ENCODE measurements around the gene NOB1. TPM values are rescaled to one million over a fixed set of nuclear protein-coding genes. Genes with fewer than 3 reads are reported as not detected.

NOB1 gene
- total and polyA plus RNA-seq, 2 donors (not counting 1 experiment from before 2014, with no cell fraction given) = 42.3 to 44.9 TPM

DNA sequence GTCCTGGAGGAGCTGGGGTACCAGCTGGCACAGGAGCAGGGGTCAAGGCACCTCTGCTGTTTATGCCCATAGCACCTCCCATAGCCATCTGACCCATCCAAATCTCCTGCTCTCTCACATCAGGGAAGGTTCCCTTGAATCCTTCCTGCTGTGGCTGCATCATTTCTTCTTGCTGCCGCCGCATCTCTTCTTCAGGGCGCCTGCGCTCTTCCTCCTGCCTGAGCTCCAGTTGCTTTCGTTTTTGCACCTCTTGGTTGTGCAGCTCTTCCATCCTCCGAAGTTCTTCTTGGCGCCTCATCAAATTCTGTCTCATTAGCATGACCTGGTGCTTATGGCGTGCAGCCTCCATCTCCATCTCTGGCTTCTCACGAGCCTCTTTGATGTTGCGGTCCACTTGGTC is 2.0 kb upstream of the NOB1 start:
- WGBS (ENCODE audit: insufficient coverage) = 94% methylated on average over 10 of the region's 10 CpGs
- H3K4me3 Mint-ChIP-seq = peak overlapping the region; percentile 50
- peaks cover 63% of the 10 kb centered on the region for H3K79me2 ChIP-seq (ENCODE audit: control insufficient read depth, insufficient read depth, low read length)

DNA sequence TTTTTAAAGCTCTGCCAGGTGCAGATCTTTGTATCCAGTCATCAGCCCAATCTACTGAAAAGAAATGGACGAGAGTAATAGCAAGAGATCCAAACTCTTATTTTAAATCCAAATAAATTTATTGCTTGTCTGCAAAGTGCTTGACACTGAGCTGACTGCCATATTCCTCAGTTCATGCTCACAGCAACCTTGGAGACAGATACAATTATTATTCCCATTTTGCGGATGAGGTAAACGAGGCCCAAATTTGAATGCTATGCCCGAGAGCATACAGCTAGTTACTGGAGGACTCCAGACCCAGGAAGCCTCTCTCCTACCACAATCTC is 620 bp downstream of the NOB1 start:
- ChIA-PET POLR2A (interaction anchor here (0.8 to 1.9 kb wide), 7 partner anchors 9 to 358 kb away, joined by 3 to 8 read pairs (median 3); partner anchors contain the start of genes CYB5B, NQO1 and WWP2), CTCF (interaction anchor here (0.6 to 3.5 kb wide), 19 partner anchors 9 to 359 kb away, joined by 3 to 73 read pairs (median 4); partner anchors contain the start of genes NQO1 and WWP2)
- WGBS (ENCODE audit: insufficient coverage) = 16% methylated on average over 4 of the region's 4 CpGs
- peak overlapping the region; percentile 61 to 76 for H3K27ac ChIP-seq (ENCODE audit: low read length in 2 of 2)
- intact Hi-C loops (cut with micrococcal nuclease) = loop anchor here (1.0 to 2.0 kb wide), 6 partner anchors 8 to 415 kb away; partner anchors contain the start of genes COG8, NIP7, NQO1 and TERF2
- H3K27me3 ChIP-seq (replicated peaks in 1 of 4; ENCODE audit: control extremely low read depth in 1 of 4, control insufficient read depth in 3 of 4, insufficient read depth in 4 of 4, low read length in 3 of 4) = no peaks in the 10 kb centered on the region
- Mint-ChIP-seq H3K27ac (peak overlapping the region; percentile 94), H3K27me3 (no peaks in the 10 kb centered on the region), H3K4me1 (peaks cover 21% of the 10 kb centered on the region), H3K4me3 (peak overlapping the region; percentile 99), H3K9me3 (ENCODE audit: insufficient read depth) (no peaks in the 10 kb centered on the region)
- H3K4me2 ChIP-seq (replicated peaks; ENCODE audit: low read depth, low read length, poor library complexity, severe bottlenecking) = peak overlapping the region; percentile 82
- peaks cover 0 to 22% of the 10 kb centered on the region in 2 experiments for H3K36me3 ChIP-seq (replicated peaks in 1 of 2; ENCODE audit: control extremely low read depth in 1 of 2, control insufficient read depth in 1 of 2, extremely low read depth in 1 of 2, insufficient read depth in 2 of 2, low read length in 1 of 2)
- TF ChIP-seq EZH2 (IDR thresholded peaks at IDR 0.05; ENCODE audit: borderline replicate concordance, insufficient read depth, low read depth, low read length, poor library complexity, severe bottlenecking) = no peak
- TF ChIP-seq, protein P1, sequence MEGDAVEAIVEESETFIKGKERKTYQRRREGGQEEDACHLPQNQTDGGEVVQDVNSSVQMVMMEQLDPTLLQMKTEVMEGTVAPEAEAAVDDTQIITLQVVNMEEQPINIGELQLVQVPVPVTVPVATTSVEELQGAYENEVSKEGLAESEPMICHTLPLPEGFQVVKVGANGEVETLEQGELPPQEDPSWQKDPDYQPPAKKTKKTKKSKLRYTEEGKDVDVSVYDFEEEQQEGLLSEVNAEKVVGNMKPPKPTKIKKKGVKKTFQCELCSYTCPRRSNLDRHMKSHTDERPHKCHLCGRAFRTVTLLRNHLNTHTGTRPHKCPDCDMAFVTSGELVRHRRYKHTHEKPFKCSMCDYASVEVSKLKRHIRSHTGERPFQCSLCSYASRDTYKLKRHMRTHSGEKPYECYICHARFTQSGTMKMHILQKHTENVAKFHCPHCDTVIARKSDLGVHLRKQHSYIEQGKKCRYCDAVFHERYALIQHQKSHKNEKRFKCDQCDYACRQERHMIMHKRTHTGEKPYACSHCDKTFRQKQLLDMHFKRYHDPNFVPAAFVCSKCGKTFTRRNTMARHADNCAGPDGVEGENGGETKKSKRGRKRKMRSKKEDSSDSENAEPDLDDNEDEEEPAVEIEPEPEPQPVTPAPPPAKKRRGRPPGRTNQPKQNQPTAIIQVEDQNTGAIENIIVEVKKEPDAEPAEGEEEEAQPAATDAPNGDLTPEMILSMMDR (IDR thresholded peaks at IDR 0.05) = no peak
- no peaks in the 10 kb centered on the region for H3K9me3 ChIP-seq (ENCODE audit: control extremely low read depth in 1 of 3, control insufficient read depth in 2 of 3, insufficient read depth in 1 of 3, low read length in 2 of 3)
- peak overlapping the region; percentile 90 for H3K9ac ChIP-seq (ENCODE audit: low read length)
- peak overlapping the region; percentile 96 for H2AFZ ChIP-seq (ENCODE audit: insufficient read depth, low read depth, low read length, poor library complexity, severe bottlenecking)
- H3K4me3 ChIP-seq (ENCODE audit: control extremely low read depth in 1 of 5, extremely low read depth in 1 of 5, insufficient read depth in 1 of 5, low read depth in 2 of 5, low read length in 4 of 5) = peak overlapping the region; percentile 73 to 100 (median 91)
- no peak for ATAC-seq (ENCODE audit: low read depth)
- H3K79me2 ChIP-seq (ENCODE audit: control insufficient read depth, insufficient read depth, low read length) = peaks cover 48% of the 10 kb centered on the region
- peaks cover 8 to 20% of the 10 kb centered on the region in 2 donors for H3K4me1 ChIP-seq (ENCODE audit: control insufficient read depth in 2 of 2, insufficient read depth in 2 of 2, low read length in 2 of 2)
- no peaks in the 10 kb centered on the region for H4K20me1 ChIP-seq (ENCODE audit: control insufficient read depth, insufficient read depth, low read length, poor library complexity, severe bottlenecking)
- DNase-seq = no peak

More for the DNA sequence above, 2.0 kb upstream of the NOB1 start:
- Mint-ChIP-seq H3K4me1 (peaks cover 23% of the 10 kb centered on the region), H3K27me3 (no peaks in the 10 kb centered on the region), H3K27ac (no peak overlapping the region), H3K9me3 (ENCODE audit: insufficient read depth) (no peaks in the 10 kb centered on the region)
- CTCF ChIA-PET = interaction anchor here (2.7 kb wide), 1 partner anchor 47 kb away, joined by 11 read pairs; no protein-coding TSS in a partner anchor
- ATAC-seq (ENCODE audit: low read depth) (no peak), DNase-seq (no peak)
- Histone ChIP-seq H3K9ac (ENCODE audit: low read length) (no peak overlapping the region), H3K27ac (ENCODE audit: low read length in 2 of 2) (no peak overlapping the region), H3K4me2 (replicated peaks; ENCODE audit: low read depth, low read length, poor library complexity, severe bottlenecking) (no peak overlapping the region), H3K4me3 (ENCODE audit: control extremely low read depth in 1 of 5, extremely low read depth in 1 of 5, insufficient read depth in 1 of 5, low read depth in 2 of 5, low read length in 4 of 5) (no peak overlapping the region), H4K20me1 (ENCODE audit: control insufficient read depth, insufficient read depth, low read length, poor library complexity, severe bottlenecking) (no peaks in the 10 kb centered on the region), H2AFZ (ENCODE audit: insufficient read depth, low read depth, low read length, poor library complexity, severe bottlenecking) (no peak overlapping the region), H3K36me3 (replicated peaks in 1 of 2; ENCODE audit: control extremely low read depth in 1 of 2, control insufficient read depth in 1 of 2, extremely low read depth in 1 of 2, insufficient read depth in 2 of 2, low read length in 1 of 2) (no peaks in the 10 kb centered on the region), H3K4me1 (ENCODE audit: control insufficient read depth in 2 of 2, insufficient read depth in 2 of 2, low read length in 2 of 2) (peaks cover 14 to 26% of the 10 kb centered on the region in 2 donors), H3K9me3 (ENCODE audit: control extremely low read depth in 1 of 3, control insufficient read depth in 2 of 3, insufficient read depth in 1 of 3, low read length in 2 of 3) (no peaks in the 10 kb centered on the region), H3K27me3 (replicated peaks in 1 of 4; ENCODE audit: control extremely low read depth in 1 of 4, control insufficient read depth in 3 of 4, insufficient read depth in 4 of 4, low read length in 3 of 4) (no peaks in the 10 kb centered on the region)
- no peak for TF ChIP-seq EZH2 (IDR thresholded peaks at IDR 0.05; ENCODE audit: borderline replicate concordance, insufficient read depth, low read depth, low read length, poor library complexity, severe bottlenecking)
- TF ChIP-seq, protein P1 (IDR thresholded peaks at IDR 0.05) = no peak
- POLR2A ChIA-PET = no interaction called here
- intact Hi-C loops (cut with micrococcal nuclease) = no loop called here

All from B cell (primary cell).